ENCODE results near the gene SIRT7. TPM values are rescaled to one million over a fixed set of nuclear protein-coding genes. Genes with fewer than 3 reads are reported as not detected.

The SIRT7 gene
- polyA plus RNA-seq, 1 donor from 2014 or later, result 44.5 TPM

DNA sequence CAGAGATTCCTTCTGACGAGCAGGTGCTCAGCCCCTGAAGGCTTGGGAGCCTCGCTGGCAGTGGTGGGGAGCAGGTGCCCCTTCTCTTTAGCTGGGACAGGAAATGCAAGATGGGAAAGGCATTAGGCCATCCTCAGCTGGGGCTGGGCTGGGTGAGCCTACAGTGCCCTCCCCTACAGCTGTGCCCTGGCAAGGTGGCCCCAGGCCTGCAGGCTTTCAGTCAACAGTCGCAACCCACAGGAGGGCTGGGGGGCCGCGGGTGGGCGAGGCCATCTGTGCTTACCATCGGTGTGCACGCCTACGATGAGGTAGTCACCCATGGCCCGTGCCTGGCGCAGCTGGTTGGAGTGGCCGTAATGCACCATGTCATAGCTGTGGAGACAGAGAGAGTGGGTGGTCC, 8.7 kb downstream of the SIRT7 start:
- Histone ChIP-seq H3K9me2 (ENCODE audit: insufficient read depth, low read length) (no peaks in the 10 kb centered on the region), H3K9ac (ENCODE audit: low read length) (no peak overlapping the region), H3K27ac (ENCODE audit: low read length) (no peak overlapping the region), H3K36me3 (ENCODE audit: insufficient read depth, low read length) (no peaks in the 10 kb centered on the region), H2AFZ (ENCODE audit: low read depth, low read length) (no peak overlapping the region), H4K20me1 (ENCODE audit: insufficient read depth) (no peaks in the 10 kb centered on the region), H3K4me2 (ENCODE audit: low read length) (no peak overlapping the region), H3K79me2 (replicated peaks; ENCODE audit: insufficient read depth, low read length) (no peaks in the 10 kb centered on the region), H3F3A (ENCODE audit: insufficient read depth, low read length, poor library complexity, severe bottlenecking) (no peaks in the 10 kb centered on the region), H3K27me3 (ENCODE audit: insufficient read depth, low read depth, low read length) (no peaks in the 10 kb centered on the region), H3K9me3 (ENCODE audit: low read length) (no peaks in the 10 kb centered on the region), H3K4me3 (ENCODE audit: low read length) (no peak overlapping the region)
- TF ChIP-seq REST (IDR thresholded peaks at IDR 0.05; ENCODE audit: borderline replicate concordance) (no peak), RAD21 (conservative IDR thresholded peaks at IDR 0.05) (no peak), POLR2AphosphoS5 (IDR thresholded peaks at IDR 0.05) (no peak), SMC3 (conservative IDR thresholded peaks at IDR 0.05; ENCODE audit: poor library complexity) (no peak), TAF1 (IDR thresholded peaks at IDR 0.05; ENCODE audit: low read depth) (no peak), EP300 (conservative IDR thresholded peaks at IDR 0.05; ENCODE audit: poor library complexity, severe bottlenecking) (no peak), EZH2 (IDR thresholded peaks at IDR 0.05; ENCODE audit: borderline replicate concordance, insufficient read depth, low read length, poor library complexity, severe bottlenecking) (no peak), CTCF (IDR thresholded peaks at IDR 0.05; ENCODE audit: poor library complexity, severe bottlenecking) (no peak), MXI1 (conservative IDR thresholded peaks at IDR 0.05; ENCODE audit: poor library complexity, severe bottlenecking) (no peak)

DNA sequence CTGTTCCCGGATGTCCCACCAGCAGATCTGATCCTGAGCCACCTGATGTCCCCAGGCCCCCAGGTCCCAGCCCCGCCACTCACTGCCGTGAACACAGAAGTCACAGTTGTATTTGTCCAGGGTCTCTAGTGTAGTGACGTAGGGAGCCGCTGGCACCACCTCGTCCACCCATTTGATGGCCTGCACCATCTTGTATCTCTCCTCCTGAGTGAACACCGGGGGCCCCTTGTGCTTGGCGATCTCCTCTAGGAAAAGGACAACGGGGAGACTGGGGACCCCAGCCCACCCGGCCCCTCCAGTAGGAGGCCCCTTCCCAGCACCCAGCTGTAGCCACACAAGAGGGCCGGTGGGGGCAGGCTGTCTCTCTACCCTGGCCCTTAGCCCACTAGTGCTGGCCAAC, 9.2 kb downstream of the SIRT7 start:
- no peak overlapping the region for H3K4me3 ChIP-seq (ENCODE audit: low read length)
- no peaks in the 10 kb centered on the region for H3K9me3 ChIP-seq (ENCODE audit: low read length)
- no peak overlapping the region for H3K27ac ChIP-seq (ENCODE audit: low read length)
- no peaks in the 10 kb centered on the region for H3K9me2 ChIP-seq (ENCODE audit: insufficient read depth, low read length)
- H3K9ac ChIP-seq (ENCODE audit: low read length), result no peak overlapping the region
- TF ChIP-seq CTCF (IDR thresholded peaks at IDR 0.05; ENCODE audit: poor library complexity, severe bottlenecking) (no peak), EZH2 (IDR thresholded peaks at IDR 0.05; ENCODE audit: borderline replicate concordance, insufficient read depth, low read length, poor library complexity, severe bottlenecking) (no peak), RAD21 (conservative IDR thresholded peaks at IDR 0.05) (no peak), POLR2AphosphoS5 (IDR thresholded peaks at IDR 0.05) (no peak), MXI1 (conservative IDR thresholded peaks at IDR 0.05; ENCODE audit: poor library complexity, severe bottlenecking) (no peak), EP300 (conservative IDR thresholded peaks at IDR 0.05; ENCODE audit: poor library complexity, severe bottlenecking) (no peak), TAF1 (IDR thresholded peaks at IDR 0.05; ENCODE audit: low read depth) (no peak), REST (IDR thresholded peaks at IDR 0.05; ENCODE audit: borderline replicate concordance) (no peak), SMC3 (conservative IDR thresholded peaks at IDR 0.05; ENCODE audit: poor library complexity) (no peak)
- H3F3A ChIP-seq (ENCODE audit: insufficient read depth, low read length, poor library complexity, severe bottlenecking), result no peaks in the 10 kb centered on the region
- H3K4me2 ChIP-seq (ENCODE audit: low read length), result no peak overlapping the region
- H3K79me2 ChIP-seq (replicated peaks; ENCODE audit: insufficient read depth, low read length), result no peaks in the 10 kb centered on the region
- H2AFZ ChIP-seq (ENCODE audit: low read depth, low read length), result no peak overlapping the region
- H3K27me3 ChIP-seq (ENCODE audit: insufficient read depth, low read depth, low read length), result no peaks in the 10 kb centered on the region
- no peaks in the 10 kb centered on the region for H3K36me3 ChIP-seq (ENCODE audit: insufficient read depth, low read length)
- H4K20me1 ChIP-seq (ENCODE audit: insufficient read depth), result no peaks in the 10 kb centered on the region
